GM19463 (cell line): Measurements from ENCODE around the gene MPPED1.

Experiments used
- ATAC-seq: cut with Tn5 transposase; IDR thresholded peaks from one replicate; pipeline ENCODE4 v1.9.1; 2021; ENCODE audit warnings: mild to moderate bottlenecking, moderate library complexity; ENCODE audit not compliant: unreplicated experiment

MPPED1 gene

GRCh38 chr22:43409800-43410199, 2.0 kb upstream of the MPPED1 start:
- ATAC-seq: no peak

GRCh38 chr22:43411040-43411868, 560 bp upstream of the MPPED1 start:
- ATAC-seq: no peak

GRCh38 chr22:43412808-43413795, 1.3 kb downstream of the MPPED1 start:
- no peak for ATAC-seq

- no peak for ATAC-seq
These were observed 2.0 kb downstream of the MPPED1 start for GRCh38 chr22:43413826-43414225.

- ATAC-seq: no peak
These were observed 3.9 kb downstream of the MPPED1 start for GRCh38 chr22:43415681-43416080.

GRCh38 chr22:43417555-43417954, 5.7 kb downstream of the MPPED1 start:
- no peak for ATAC-seq

- no peak for ATAC-seq
These were observed 6.4 kb downstream of the MPPED1 start for GRCh38 chr22:43418079-43418825.

- ATAC-seq: no peak
These were observed 7.7 kb downstream of the MPPED1 start for GRCh38 chr22:43419371-43420080.

GRCh38 chr22:43421046-43421665, 9.3 kb downstream of the MPPED1 start:
- ATAC-seq: no peak

- ATAC-seq: no peak
These were observed 10.3 kb downstream of the MPPED1 start for GRCh38 chr22:43421914-43422615.

GRCh38 chr22:43423046-43423445, 11.2 kb downstream of the MPPED1 start:
- ATAC-seq: no peak

GRCh38 chr22:43424201-43424600, 12.4 kb downstream of the MPPED1 start:
- ATAC-seq: no peak

- no peak for ATAC-seq
These were observed 13.1 kb downstream of the MPPED1 start for GRCh38 chr22:43424666-43425630.

- no peak for ATAC-seq
These were observed 14.4 kb downstream of the MPPED1 start for GRCh38 chr22:43425976-43426785.

- no peak for ATAC-seq
These were observed 15.0 kb downstream of the MPPED1 start for GRCh38 chr22:43426816-43427215.

- no peak for ATAC-seq
These were observed 15.6 kb downstream of the MPPED1 start for GRCh38 chr22:43427296-43428004.

GRCh38 chr22:43428005-43428485, 16.2 kb downstream of the MPPED1 start:
- ATAC-seq: no peak
